ENCODE results near the gene RAB3IL1.

The RAB3IL1 gene

DNA sequence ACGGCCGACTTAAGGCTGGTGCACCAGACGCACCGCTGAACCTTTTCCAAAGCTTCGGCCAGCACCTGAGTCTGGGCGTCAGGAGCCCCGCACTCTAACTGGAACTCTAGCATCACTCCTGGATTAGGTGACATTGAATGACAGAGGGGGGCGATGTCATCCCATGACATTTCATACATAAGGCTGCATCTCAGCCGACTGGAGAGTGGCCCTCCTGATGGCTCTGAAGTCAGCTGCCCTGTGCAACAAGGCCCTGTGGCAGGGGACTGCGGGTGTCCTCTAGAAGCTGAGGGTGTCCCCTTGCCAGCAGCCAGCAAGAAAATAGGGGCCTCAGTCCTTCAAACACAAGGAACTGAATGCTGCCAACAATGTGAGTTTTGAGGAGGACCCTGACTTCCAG is 16.0 kb downstream of the RAB3IL1 start:
- DNase-seq, result no peak

DNA sequence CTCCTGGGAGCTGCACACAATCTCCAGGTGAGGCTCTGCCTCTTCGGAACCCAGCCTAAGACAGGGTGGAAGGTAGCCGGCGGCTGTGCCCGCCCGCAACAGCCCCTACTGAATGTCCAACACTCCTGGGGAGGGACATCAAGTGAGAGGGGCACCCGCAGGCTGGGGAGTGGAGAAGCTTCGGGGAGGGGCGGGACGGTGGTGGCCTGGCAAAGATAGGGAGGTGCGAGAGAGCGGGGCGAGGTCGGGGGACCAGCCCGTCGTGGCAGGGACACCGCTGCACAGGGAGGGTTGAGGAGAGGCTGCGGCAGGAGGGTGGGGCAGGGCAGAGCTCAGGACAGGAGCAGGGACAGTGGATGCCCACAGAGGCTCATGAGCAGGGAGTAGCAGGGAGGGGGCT is 17.1 kb downstream of the RAB3IL1 start:
- DNase-seq, result no peak

DNA sequence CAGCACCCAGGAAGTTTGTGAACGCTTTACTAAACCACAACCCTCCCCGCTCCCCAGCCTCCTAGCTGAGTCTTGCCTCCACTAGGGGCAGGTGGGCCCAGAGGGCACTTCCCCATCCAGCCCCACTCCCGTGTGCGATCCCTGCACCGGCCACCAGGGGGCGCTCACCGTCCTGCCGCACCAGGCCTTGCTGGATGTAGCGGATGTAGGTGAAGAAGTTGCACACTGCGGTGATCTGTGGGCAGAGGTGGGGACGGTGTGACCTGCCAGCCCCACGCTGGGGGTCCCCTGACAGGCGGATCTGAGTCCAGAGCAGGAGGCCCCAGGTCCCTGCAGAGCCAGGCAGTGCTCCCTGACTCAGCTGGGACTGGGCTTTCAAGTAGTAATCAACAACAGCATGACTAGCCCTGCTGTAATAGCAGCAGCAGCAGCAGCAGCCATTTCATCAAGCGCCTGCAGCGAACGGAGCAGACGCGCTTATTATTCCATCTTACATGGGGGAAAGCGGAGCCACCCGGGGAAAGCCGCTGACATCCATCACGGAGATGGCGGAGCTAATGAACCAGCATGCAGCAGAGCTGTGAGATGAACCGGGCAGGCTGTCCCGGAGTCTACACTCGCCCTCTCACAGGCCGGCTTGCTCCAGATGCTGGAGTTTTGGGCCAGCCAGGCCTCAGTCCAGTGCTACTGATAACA is 18.1 kb downstream of the RAB3IL1 start:
- peak; percentile 85 for DNase-seq

DNA sequence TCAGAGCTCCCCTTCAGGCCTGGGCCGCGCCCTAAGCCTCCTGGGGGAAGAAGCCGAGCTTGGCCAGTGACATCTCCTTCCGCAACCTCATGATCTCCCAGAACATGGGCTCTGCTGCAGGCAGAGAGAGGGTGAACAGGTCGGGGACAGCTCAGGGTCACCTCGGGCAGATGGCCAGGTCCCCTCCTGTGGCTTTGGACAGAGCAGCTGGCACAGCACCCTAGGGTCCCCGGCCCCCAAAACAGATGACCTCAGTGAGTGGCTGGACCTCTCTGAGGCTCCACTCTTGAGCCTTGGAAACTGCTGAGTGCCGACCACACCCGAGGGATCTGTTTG is 19.2 kb downstream of the RAB3IL1 start:
- no peak for DNase-seq

DNA sequence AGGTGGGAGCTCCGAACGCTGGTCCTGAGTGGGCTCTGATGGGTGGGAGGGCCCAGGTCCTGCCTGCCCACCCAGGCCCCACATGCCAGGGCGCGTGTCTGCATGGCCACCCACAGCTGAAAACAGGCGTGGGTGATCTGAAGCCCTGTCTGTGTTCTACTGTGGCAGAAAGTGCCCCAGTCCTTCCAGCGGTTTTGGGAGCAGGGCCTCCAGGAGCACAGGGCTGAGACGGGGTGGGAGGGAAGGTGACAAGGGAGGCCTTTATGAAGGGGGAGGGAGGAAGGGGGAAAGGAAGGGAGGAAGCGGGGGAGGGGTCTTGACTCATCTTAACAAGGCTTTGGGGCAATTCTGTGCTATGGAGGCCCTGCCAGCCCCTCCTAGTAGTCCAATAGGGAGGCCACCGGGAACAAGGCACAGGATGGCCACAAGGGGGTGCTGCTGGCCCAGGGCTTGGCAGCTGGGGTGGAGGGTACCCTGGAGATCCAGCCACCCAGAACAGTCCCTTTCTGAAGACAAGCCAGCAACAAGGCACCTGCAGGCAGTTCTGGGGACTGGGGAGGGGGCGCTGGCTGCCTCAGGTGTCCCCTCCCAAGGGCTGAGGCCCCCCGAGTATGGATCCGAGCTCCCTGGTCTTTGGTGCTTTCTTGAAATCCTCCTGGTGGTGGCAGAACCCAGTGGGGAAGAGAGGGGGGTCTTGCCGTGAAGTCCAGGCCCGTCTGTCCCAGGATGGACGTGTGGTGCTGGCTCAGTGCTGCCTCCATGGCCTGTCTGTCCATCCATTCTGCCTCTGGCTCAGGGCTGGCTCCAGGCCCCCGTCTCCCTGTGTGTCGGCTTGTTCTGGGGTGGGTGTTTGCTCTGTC is 19.7 kb downstream of the RAB3IL1 start:
- peak; percentile 81 for DNase-seq

DNA sequence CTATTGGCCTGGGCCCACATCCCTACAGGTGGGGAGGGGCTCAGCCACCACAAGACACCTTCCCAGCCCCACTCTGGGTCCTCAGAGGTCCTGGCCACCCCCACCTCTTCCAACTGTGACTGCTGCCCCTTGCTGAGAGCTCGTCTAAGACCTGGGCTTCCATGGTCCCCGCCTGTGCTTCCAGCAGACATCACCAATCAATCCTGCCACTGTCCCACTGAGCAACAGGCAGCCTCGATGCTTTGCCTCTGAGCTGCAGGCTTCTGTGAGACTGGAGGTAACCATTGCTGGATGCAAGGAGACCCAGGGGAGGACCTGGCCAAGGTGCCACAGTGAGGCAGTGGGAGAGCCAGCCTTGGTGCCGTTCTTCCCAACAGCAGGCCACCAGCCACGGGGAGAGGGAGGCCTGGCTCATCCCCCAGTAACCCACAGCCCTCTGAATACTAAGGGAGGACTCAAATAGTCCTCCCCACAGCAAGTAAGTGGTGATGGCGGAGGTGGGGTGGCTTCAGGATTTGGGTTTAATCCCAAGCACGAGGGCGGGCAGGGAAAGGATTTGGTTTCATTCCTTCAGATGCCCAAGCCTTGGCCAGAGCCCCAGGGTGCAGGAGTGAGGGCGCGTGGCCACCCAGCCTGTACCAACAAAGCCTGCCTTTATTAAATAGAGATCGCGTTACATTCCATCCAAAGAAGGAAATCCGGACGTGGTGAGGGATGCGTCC is 20.5 kb downstream of the RAB3IL1 start:
- no peak for DNase-seq

DNA sequence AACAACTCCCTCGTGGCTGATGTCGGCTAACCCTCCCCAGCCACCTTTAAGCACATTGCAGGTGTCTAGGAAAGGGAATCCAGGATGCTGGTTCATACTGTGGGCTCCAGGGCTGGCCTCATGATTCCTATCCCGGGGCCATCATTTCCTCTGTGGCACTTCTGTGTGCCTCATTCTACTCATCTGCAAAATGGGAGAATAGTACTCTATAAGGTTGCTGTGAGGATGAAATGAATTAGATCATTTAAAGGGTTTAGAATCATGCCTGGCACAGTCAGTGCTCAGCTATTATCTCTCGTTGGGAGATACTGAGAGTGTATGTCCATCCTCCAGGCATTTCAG is 21.7 kb downstream of the RAB3IL1 start:
- no peak for DNase-seq

DNA sequence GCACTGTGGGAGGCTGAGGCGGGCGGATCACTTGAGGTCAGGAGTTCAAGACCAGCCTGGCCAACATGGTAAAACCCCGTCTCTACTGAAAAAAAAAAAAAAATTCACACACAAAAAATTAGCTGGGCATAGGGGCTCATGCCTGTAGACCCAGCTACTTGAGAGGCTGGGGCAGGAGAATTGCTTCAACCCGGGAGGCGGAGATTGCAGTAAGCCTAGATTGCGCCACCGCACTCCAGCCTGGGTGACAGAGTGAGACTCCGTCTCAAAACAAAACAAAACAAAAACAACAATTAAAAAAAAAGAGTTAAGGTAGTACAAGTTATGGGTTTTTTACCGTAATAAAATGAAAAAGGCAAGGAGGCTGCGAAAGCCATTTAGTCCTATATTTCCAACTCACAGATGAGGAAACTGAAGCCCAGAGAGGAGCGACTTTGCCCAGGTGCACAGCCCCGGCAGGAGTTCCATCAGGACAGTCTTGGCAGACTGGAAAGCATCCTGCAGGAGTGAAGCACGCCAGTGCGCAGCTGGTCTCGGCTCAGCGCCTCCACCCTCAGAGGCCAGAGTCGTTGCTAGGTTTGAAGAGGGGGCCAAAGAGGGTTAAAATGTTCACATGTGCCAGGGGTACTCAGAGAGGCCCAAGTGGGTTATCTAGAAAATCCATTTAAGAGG is 22.2 kb downstream of the RAB3IL1 start:
- DNase-seq, result no peak

DNA sequence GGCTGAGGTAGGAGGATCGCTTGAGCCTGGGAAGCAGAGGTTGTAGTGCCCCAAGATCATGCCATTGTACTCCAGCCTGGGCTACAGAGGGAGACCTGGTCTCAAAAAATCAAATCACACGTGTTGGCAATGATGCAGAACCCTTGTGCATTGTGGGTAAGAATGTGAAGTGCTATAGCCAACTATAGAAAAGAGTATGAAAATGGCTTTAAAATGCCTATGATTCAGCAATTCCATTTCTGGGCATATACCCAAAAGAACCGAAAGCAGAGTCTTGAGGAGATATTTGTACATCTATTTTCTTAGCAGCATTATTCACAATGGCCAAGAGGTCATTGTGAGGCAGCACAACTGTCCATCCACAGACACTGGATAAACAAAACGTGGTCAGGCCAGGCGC is 23.4 kb downstream of the RAB3IL1 start:
- DNase-seq, result no peak

DNA sequence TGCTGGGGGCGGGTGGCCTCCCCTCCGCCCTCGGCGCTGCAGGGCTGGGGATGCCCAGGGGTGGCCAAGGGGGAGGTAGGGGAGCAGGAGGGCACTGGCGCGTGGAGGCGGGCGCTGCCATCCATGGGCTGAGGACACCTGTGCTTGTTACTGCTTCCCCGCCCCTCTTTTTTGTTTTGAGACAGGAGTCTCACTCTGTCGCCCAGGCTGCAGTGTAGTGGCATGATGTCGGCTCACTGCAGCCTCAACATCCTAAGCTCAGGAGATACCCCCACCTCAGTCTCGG is 25.3 kb downstream of the RAB3IL1 start:
- no peak for DNase-seq

DNA sequence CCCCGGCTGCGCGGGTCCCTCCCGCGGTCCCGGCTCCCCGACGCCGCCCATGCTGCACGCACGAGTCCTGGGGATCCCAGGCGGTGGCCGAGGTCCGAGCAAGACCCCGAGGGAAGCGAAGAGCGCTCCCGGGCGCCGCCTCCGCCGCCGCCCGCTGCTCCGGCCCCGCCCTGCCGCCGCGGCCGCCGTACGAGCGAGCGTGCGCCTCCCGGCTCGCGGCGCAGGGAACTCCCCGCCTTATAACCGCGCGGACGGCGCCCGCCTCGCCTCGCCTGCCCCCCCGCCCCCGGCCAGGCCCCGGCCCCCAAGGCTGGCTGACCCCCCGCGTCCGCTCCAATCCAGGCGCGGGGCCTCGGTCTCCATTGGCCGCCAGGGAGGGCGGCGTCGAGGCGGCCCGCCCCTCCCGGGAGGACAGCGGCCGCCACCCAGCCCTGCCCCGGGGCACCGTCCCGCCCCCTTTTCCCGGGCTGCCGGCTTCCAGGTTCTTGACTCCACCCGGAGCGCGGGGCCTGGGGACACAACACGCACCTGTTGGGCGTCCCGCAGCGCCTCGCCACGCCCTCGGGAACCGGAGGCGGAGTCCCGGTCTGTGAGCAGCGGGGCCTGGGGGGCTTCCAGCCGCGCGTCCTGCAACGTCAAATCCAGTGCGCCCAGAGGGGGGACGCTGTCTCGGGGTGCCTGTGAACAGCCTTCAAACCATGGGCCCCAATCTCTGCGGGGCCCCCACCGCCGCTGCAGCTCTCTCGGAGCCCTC is 25.9 kb downstream of the RAB3IL1 start, which contains the start of gene FADS3:
Gene FADS3 (minus strand): TSS at position 215 of the 754 bp plus-strand sequence. CDS start 164 bp downstream, at position 51.
- peak; percentile 91 for DNase-seq

DNA sequence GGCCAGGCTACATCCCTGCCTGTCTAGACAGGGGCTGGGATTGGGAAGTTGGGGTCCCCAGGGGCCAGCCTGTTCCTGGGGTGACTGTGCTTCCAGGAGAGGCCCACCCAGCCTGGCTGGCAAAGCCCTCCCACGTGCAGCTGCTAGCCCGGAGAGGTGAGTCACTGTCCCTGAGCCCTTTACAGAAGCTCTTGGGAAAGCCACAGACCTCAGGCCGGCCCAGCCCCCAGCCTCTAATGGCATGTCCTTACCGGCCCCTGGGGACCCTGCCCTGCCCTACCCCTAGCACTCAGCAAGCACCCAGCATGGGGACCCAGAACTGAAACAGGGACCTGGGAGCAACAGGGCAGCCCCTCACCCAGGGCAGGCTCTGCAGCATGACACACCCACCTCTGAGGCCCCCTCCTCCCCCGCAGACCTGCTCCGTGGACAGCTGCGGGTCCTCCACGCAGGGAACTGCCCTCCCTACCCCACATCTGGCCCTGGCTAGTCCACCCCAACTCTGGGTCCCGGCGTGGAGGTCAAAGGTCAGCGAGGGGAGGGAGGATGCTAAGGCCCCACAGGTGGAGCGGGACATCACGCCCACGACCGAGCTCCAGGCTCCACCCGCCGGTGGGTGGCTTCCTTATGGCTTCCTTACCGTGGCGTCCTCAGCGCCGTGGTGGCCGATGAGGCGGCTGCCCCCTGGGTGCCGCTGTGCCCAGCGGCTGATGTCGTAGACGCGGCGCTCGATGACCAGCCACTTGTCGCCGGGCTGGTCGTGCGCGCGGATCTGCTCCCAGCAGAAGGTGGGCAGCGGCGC is 26.6 kb downstream of the RAB3IL1 start:
- DNase-seq, result peak; percentile 38

DNA sequence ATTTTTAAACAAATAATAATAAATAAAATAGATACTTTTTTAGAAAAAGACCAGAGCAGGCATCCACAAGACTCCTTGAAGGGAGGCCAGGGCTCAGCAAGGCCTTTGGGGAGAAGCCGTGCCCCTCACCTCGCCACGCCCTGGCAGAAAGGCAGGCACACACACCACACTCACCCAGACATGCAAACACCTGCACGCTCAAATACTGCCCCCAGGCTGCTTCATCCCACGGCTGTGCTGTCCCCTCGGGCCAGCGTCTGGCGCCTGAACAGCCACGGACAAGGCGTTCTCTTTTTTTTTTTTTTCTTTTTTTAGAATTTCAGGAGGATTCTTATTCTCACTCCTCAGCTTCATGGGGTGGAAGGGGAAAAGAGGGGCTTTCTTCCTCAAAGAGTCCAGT is 27.5 kb downstream of the RAB3IL1 start:
- no peak for DNase-seq

DNA sequence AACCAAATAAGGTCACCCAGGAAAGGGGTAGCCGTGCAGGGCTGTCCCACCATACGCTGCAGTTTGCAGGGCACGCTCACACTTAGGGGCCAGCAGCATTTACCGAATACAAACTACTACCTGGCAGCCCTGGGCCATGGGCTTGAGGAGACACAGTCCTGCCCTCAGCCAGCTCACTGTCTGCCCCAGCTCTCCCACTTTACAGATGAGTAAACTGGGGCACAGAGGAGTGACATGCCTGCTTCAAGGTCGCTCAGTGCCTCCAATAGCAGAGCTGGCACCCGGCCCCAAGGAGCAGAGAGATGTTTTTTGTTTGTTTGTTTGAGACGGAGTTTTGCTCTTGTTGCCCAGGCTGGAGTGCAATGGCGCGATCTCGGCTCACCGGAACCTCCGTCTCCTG is 28.8 kb downstream of the RAB3IL1 start:
- DNase-seq, result no peak

DNA sequence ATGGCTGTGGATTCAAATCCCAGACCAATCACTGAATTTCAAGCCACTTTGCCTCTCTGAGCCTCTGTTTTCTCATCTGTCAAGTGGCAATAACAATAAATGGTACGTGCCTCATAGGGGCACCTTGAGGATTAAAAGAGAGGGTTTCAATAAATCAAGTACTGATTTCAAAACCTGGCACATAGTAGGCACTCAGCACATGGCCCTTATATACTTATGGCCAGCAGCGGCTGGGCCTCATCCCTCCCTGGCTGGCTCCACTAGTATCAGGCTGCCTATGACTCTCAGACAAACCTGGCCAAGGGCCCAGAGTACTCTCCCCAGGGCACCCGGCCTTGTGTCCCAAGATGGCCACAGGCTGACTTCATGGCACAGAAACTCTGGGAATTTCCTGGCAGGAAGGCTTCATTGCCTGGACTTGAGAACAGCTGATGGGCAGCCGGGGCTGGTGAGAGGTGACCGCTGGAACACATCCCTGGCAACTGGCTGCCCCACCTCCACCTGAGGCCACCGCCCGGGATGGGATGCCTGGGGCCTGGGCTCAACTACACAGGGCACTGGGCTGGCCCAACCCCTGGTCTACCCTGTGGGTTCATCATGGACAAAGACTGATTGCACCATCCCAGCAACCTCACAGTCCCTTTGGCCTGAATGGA is 29.4 kb downstream of the RAB3IL1 start:
- DNase-seq, result no peak

DNA sequence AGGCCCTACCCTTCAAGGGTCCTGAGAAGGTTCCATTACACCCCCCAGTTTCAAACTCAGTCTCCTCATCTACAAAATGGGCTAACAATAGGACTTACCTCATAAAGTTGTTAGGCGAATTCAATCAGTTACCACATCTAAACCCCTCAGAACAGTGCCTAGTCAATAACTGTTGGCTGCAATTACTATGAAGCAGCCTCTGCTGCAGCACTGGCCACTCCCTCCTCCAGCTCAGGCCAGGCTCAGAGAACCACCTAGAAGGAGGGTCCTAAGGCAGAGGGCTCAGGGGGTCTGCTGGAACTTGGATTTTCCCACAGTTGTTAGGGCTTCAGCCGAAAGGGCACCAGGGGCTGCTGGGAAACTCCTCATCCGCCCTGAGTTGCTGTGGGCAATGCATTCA is 30.7 kb downstream of the RAB3IL1 start:
- DNase-seq, result no peak

DNA sequence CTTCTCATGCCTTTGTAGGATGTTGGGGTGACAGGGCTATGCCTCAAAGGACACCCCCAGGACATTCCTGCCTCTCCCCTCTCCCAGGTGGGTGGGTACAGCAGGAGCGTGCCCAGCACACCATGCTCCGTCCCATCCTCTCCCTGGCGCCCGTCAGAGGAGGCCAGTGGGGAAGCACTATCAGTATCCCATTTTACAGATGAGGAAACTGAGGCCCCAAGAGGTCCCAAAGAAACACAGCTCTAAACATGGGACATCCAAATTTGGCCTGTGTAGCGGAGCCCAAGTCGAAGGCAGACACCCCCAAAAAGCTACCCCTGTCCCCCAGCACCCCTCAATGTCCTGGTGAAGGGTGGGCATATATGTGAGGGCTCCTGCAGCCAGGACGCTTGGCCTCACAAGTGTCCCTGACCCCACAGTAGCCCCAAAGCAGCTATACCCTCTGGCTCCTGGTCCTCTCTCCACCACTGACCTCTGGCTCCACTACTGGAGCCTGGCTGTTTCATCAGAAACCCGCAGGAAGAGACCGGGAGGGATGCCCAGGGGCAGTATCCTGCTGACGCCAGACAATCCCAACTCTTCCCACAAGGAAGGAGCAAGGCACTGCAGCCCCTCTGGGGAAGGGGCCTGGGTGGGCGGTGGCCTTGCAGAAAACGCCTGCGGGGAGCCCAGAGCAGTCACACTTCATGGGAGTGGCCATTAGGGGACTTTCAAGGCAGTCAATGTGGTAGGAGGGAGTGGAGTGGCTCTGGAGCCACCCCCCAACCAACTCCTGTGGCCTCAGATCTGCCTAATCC is 31.4 kb downstream of the RAB3IL1 start:
- DNase-seq, result no peak

DNA sequence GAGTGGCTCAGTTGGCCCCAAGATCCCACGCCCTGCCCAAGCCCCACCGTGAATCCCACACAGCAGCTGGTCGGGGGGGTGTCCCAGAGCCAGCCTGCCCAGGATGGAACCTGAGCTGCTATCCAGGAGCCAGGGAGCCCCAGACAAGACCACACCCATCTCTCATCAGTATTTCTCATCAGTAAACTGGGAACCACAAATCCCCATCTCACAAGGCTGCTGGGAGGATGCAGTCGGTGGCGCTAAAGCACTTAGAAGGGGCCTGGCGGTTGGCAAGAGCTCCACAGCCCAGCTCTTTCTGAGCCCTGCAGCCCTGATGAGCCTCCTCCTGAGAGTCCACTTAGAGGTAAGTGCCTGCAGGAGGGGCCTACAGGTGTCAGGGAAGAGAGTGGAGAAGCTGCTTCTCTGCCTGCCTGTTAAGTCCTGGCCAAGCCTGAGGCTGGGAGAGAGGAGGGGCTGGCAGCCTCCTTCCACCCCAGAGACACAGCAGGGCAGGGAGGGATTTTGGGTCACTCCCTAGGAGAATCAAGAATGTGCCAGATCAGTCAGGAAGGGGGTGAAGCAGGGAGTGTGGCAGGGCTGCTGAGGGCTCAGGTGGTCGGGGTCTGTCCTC is 32.1 kb downstream of the RAB3IL1 start:
- DNase-seq, result peak; percentile 21

DNA sequence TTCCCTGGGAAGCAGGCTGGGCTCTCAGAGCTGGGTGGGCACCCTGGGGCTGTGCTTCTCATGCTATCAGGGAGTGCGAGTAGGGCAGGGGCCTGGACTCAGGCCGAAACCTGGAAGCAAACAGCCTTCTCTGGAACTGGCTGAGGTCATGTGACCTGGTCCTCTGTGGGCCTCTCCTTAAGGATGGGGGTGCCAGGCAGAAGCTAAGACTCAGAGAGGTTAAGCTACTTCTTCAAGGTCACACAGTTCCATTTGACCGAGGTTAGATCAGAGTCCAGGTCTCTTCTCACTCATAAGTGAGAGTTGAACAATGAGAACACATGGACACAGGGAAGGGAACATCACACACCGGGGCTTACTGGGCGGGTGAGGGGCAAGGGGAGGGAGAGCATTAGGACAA is 33.4 kb downstream of the RAB3IL1 start:
- no peak for DNase-seq

DNA sequence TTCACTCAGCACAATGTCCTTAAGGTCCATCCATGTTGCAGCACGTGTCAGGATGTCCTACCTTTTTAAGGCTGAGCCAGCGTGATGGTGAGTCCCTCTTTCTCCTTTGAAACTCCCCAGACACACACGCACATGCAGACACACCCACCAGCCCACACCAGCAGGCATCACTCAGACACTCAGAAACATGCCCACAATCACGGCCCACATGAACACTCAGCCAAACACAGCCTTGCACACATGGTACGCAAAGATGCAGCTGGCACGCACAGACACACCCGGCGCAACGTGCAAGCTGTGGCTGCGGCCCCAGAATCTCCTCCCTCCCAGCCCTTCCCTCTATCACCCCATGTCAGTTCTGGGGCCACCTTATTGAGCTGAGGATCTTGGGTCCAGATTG is 34.0 kb downstream of the RAB3IL1 start:
- DNase-seq, result no peak
